ENCODE measurements around the gene ARHGAP24. TPM values are rescaled to one million over a fixed set of nuclear protein-coding genes. Genes with fewer than 3 reads are reported as not detected.

Gene ARHGAP24
- total RNA-seq, 1 donor, result 52.5 TPM

- no peak for DNase-seq (ENCODE audit: insufficient read length, low spot score, missing footprints)
- H3K4me3 ChIP-seq (ENCODE audit: insufficient read depth, low read length), result no peak overlapping the region
- H3K79me2 ChIP-seq (ENCODE audit: insufficient read depth, low read length), result no peaks in the 10 kb centered on the region
- H3K9me3 ChIP-seq (ENCODE audit: low read depth, low read length), result no peaks in the 10 kb centered on the region
- no peak overlapping the region for H3K27ac ChIP-seq (ENCODE audit: low read depth, low read length)
- no peaks in the 10 kb centered on the region for H3K27me3 ChIP-seq (ENCODE audit: insufficient read depth, low read length)
- TF ChIP-seq CTCF (IDR thresholded peaks at IDR 0.05; ENCODE audit: extremely low read depth, low read depth, low read length), result no peak
- no peaks in the 10 kb centered on the region for H4K20me1 ChIP-seq (ENCODE audit: insufficient read depth, low read length)
- no peaks in the 10 kb centered on the region for H3K4me1 ChIP-seq (ENCODE audit: insufficient read depth, low read length)
- H3K36me3 ChIP-seq (ENCODE audit: insufficient read depth, low read length), result no peaks in the 10 kb centered on the region
- H2AFZ ChIP-seq (ENCODE audit: low read length), result no peak overlapping the region
- no peak overlapping the region for H3K4me2 ChIP-seq (ENCODE audit: insufficient read depth, low read length)
Observed at GRCh38 chr4:85700362-85700761, 225.4 kb downstream of the ARHGAP24 start.

- no peak for DNase-seq (ENCODE audit: insufficient read length, low spot score, missing footprints)
- Histone ChIP-seq H3K9me3 (ENCODE audit: low read depth, low read length) (no peaks in the 10 kb centered on the region), H3K79me2 (ENCODE audit: insufficient read depth, low read length) (no peaks in the 10 kb centered on the region), H4K20me1 (ENCODE audit: insufficient read depth, low read length) (no peaks in the 10 kb centered on the region), H3K4me1 (ENCODE audit: insufficient read depth, low read length) (no peaks in the 10 kb centered on the region), H3K4me2 (ENCODE audit: insufficient read depth, low read length) (no peak overlapping the region), H2AFZ (ENCODE audit: low read length) (no peak overlapping the region), H3K27ac (ENCODE audit: low read depth, low read length) (no peak overlapping the region), H3K36me3 (ENCODE audit: insufficient read depth, low read length) (no peaks in the 10 kb centered on the region), H3K27me3 (ENCODE audit: insufficient read depth, low read length) (no peaks in the 10 kb centered on the region), H3K4me3 (ENCODE audit: insufficient read depth, low read length) (no peak overlapping the region)
- TF ChIP-seq CTCF (IDR thresholded peaks at IDR 0.05; ENCODE audit: extremely low read depth, low read depth, low read length), result no peak
Observed at GRCh38 chr4:85701861-85702321, 226.9 kb downstream of the ARHGAP24 start.

GRCh38 chr4:85703096-85703495 lies 228.1 kb downstream of the ARHGAP24 start:
- no peak overlapping the region for H3K27ac ChIP-seq (ENCODE audit: low read depth, low read length)
- H3K9me3 ChIP-seq (ENCODE audit: low read depth, low read length), result no peaks in the 10 kb centered on the region
- no peaks in the 10 kb centered on the region for H4K20me1 ChIP-seq (ENCODE audit: insufficient read depth, low read length)
- H3K4me1 ChIP-seq (ENCODE audit: insufficient read depth, low read length), result peaks cover 3% of the 10 kb centered on the region
- no peak for TF ChIP-seq CTCF (IDR thresholded peaks at IDR 0.05; ENCODE audit: extremely low read depth, low read depth, low read length)
- H3K4me3 ChIP-seq (ENCODE audit: insufficient read depth, low read length), result no peak overlapping the region
- peak; percentile 10 for DNase-seq (ENCODE audit: insufficient read length, low spot score, missing footprints)
- H3K79me2 ChIP-seq (ENCODE audit: insufficient read depth, low read length), result no peaks in the 10 kb centered on the region
- no peak overlapping the region for H3K4me2 ChIP-seq (ENCODE audit: insufficient read depth, low read length)
- H2AFZ ChIP-seq (ENCODE audit: low read length), result no peak overlapping the region
- no peaks in the 10 kb centered on the region for H3K36me3 ChIP-seq (ENCODE audit: insufficient read depth, low read length)
- H3K27me3 ChIP-seq (ENCODE audit: insufficient read depth, low read length), result no peaks in the 10 kb centered on the region

GRCh38 chr4:85707611-85708010 lies 232.7 kb downstream of the ARHGAP24 start:
- no peak overlapping the region for H3K27ac ChIP-seq (ENCODE audit: low read depth, low read length)
- H3K4me3 ChIP-seq (ENCODE audit: insufficient read depth, low read length), result peak overlapping the region; percentile 17
- DNase-seq (ENCODE audit: insufficient read length, low spot score, missing footprints), result peak; percentile 14
- peak overlapping the region; percentile 57 for H3K4me2 ChIP-seq (ENCODE audit: insufficient read depth, low read length)
- TF ChIP-seq CTCF (IDR thresholded peaks at IDR 0.05; ENCODE audit: extremely low read depth, low read depth, low read length), result no peak
- peaks cover 3% of the 10 kb centered on the region for H3K4me1 ChIP-seq (ENCODE audit: insufficient read depth, low read length)
- H4K20me1 ChIP-seq (ENCODE audit: insufficient read depth, low read length), result no peaks in the 10 kb centered on the region
- H3K9me3 ChIP-seq (ENCODE audit: low read depth, low read length), result no peaks in the 10 kb centered on the region
- H3K79me2 ChIP-seq (ENCODE audit: insufficient read depth, low read length), result no peaks in the 10 kb centered on the region
- no peaks in the 10 kb centered on the region for H3K36me3 ChIP-seq (ENCODE audit: insufficient read depth, low read length)
- H3K27me3 ChIP-seq (ENCODE audit: insufficient read depth, low read length), result no peaks in the 10 kb centered on the region
- H2AFZ ChIP-seq (ENCODE audit: low read length), result peak overlapping the region; percentile 48
